HepG2 (cell line): Measurements from ENCODE around the gene TEX13B. TPM values are rescaled to one million over a fixed set of nuclear protein-coding genes. Genes with fewer than 3 reads are reported as not detected.
A peak's percentile ranks its signal among the peaks of the same experiment; 100 is the strongest.

Source experiments
- ATAC-seq: fragments of 200-7000 bp; cut with Tn5 transposase; 3 replicates; pipeline ENCODE4 v1.9.1; 2020; ENCODE audit warnings: mild to moderate bottlenecking, moderate library complexity
- BruUV-seq: library from RNA; stranded (reverse); fragments of 400-500 nt; replicated peaks from 2 replicates; lab custom pipeline; 2021; lab: Mats Ljungman, UMichigan
- CTCF ChIA-PET: fragments of 300-600 bp; formaldehyde crosslinking; extraction: SDS; loops from one replicate; lab custom pipeline; 2021; ENCODE audit warnings: low total read pairs, inconsistent platforms, low intra/inter-chr PET ratio; lab: Yijun Ruan, JAX
- POLR2A ChIA-PET: fragments of 350-600 bp; sonication (Branson Sonifier 250); formaldehyde crosslinking; loops from one replicate; lab custom pipeline; 2020; ENCODE audit warnings: antibody characterized with exemption, inconsistent platforms; lab: Yijun Ruan, JAX
- DNase-seq: peaks from one replicate; pipeline ENCODE4 v3.0.0-alpha.2; 2015; ENCODE audit warnings: low spot score
- FAIRE-seq: peaks from 3 replicates; lab custom pipeline; 2011; peaks lifted over from hg19 to GRCh38; lab: Jason Lieb, UNC
- H2AFZ ChIP-seq: one replicate; pipeline ENCODE4 v1.6.1; 2011; ENCODE audit warnings: low read length, inconsistent platforms
- H3K27ac ChIP-seq: fragments of 300-600 bp; 3 replicates; pipeline ENCODE4 v1.8.0; 2011; ENCODE audit warnings: mixed run types, mild to moderate bottlenecking, mixed read lengths, low read length, inconsistent platforms; ENCODE audit not compliant: insufficient read depth; ENCODE audit errors: extremely low read length
- H3K27me3 ChIP-seq, 2 experiments: fragments of 200-600 bp in 1 of 2; 2 replicates in 1 of 2; 3 replicates in 1 of 2; pipeline versions ENCODE4 v1.6.0 to v1.8.0; 2011; ENCODE audit warnings: low read length in 2 of 2, mild to moderate bottlenecking in 2 of 2, moderate library complexity in 2 of 2, inconsistent platforms in 1 of 2; ENCODE audit not compliant: insufficient read depth in 2 of 2, control insufficient read depth in 1 of 2
- H3K36me3 ChIP-seq, 2 experiments: fragments of 200-600 bp in 1 of 2; replicated peaks in 1 of 2; 2 replicates in 1 of 2; 3 replicates in 1 of 2; pipeline versions ENCODE4 v1.5.1 to v1.8.0; 2011; ENCODE audit warnings: low read length in 2 of 2, inconsistent platforms in 1 of 2; ENCODE audit not compliant: insufficient read depth in 2 of 2, control insufficient read depth in 1 of 2
- H3K4me1 ChIP-seq: 2 replicates; pipeline ENCODE4 v1.5.1; 2012; ENCODE audit warnings: low read length, inconsistent platforms; ENCODE audit not compliant: insufficient read depth
- H3K4me2 ChIP-seq: 2 replicates; pipeline ENCODE4 v1.6.0; 2011; ENCODE audit warnings: low read depth, low read length, inconsistent platforms
- H3K4me3 ChIP-seq, 3 experiments: fragments of 200-600 bp in 1 of 3; sonication (generic), shearing (Covaris generic) in 1 of 3; replicated peaks in 1 of 3; 2 replicates each; pipeline ENCODE4 v1.5.1; 2011 to 2016; ENCODE audit warnings: low read length in 3 of 3, inconsistent platforms in 2 of 3, low read depth in 2 of 3, mild to moderate bottlenecking in 2 of 3, control low read depth in 1 of 3, mixed read lengths in 1 of 3; ENCODE audit not compliant: insufficient read depth in 1 of 3
- H3K79me2 ChIP-seq: one replicate; pipeline ENCODE4 v1.6.1; 2011; ENCODE audit warnings: low read length, inconsistent platforms; ENCODE audit not compliant: insufficient read depth
- H3K9ac ChIP-seq: 2 replicates; pipeline ENCODE4 v1.6.0; 2011; ENCODE audit warnings: mild to moderate bottlenecking, low read depth, low read length, inconsistent platforms; ENCODE audit not compliant: insufficient read depth
- H3K9me3 ChIP-seq: 2 replicates; pipeline ENCODE4 v1.5.1; 2012; ENCODE audit warnings: mild to moderate bottlenecking, low read length
- H4K20me1 ChIP-seq: 2 replicates; pipeline ENCODE4 v1.6.0; 2011; ENCODE audit warnings: inconsistent platforms, mild to moderate bottlenecking, low read length, moderate library complexity; ENCODE audit not compliant: insufficient read depth
- CBX2 ChIP-seq, 2 experiments: fragments of 200-600 bp in 1 of 2; sonication (generic); formaldehyde crosslinking in 1 of 2; IDR thresholded peaks; 2 replicates each; pipeline versions ENCODE4 v1.7.0 to v1.8.1; 2018 to 2022; ENCODE audit warnings: low read depth in 2 of 2, low read length in 1 of 2, mild to moderate bottlenecking in 1 of 2, missing genetic modification reagents in 1 of 2
- CC2D1A ChIP-seq: sonication (generic); formaldehyde crosslinking; IDR thresholded peaks from 2 replicates; pipeline ENCODE4 v1.8.1; 2023; ENCODE audit warnings: mild to moderate bottlenecking, missing genetic modification reagents
- ESRRA ChIP-seq: sonication (generic); formaldehyde crosslinking; IDR thresholded peaks from 2 replicates; pipeline ENCODE4 v1.5.1; 2020; ENCODE audit warnings: mild to moderate bottlenecking, low read depth, missing genetic modification reagents
- SMC3 ChIP-seq: IDR thresholded peaks from 2 replicates; pipeline ENCODE4 v1.6.1; 2011; ENCODE audit warnings: low read length, improper control_type of control experiment
- SOX6 ChIP-seq, 2 experiments: fragments of 450-650 bp in 1 of 2; sonication (generic) in 1 of 2; formaldehyde crosslinking in 1 of 2; IDR thresholded peaks; 2 replicates each; pipeline versions ENCODE4 v1.4.0 to v1.6.1; 2017 to 2020; ENCODE audit warnings: antibody characterized with exemption in 1 of 2, mild to moderate bottlenecking in 1 of 2, missing genetic modification reagents in 1 of 2
- STAG1 ChIP-seq: sonication (generic); formaldehyde crosslinking; IDR thresholded peaks from 2 replicates; pipeline ENCODE4 v1.4.0; 2020; ENCODE audit warnings: missing genetic modification reagents
- SUZ12 ChIP-seq: fragments of 150-350 bp; IDR thresholded peaks from 2 replicates; pipeline ENCODE4 v1.6.1; 2014; ENCODE audit warnings: low read depth, low read length
- TCF7L2 ChIP-seq: IDR thresholded peaks from 2 replicates; pipeline ENCODE4 v1.6.1; 2011; ENCODE audit warnings: mild to moderate bottlenecking, low read depth, low read length, moderate library complexity
- ZNF234 ChIP-seq: sonication (generic); formaldehyde crosslinking; conservative IDR thresholded peaks from 2 replicates; pipeline ENCODE4 v1.5.1; 2020; ENCODE audit warnings: mild to moderate bottlenecking, missing genetic modification reagents
- ZNF615 ChIP-seq: sonication (generic); formaldehyde crosslinking; IDR thresholded peaks from 2 replicates; pipeline ENCODE4 v1.5.0; 2020; ENCODE audit warnings: mild to moderate bottlenecking, missing genetic modification reagents, borderline replicate concordance
- ZNF652 ChIP-seq: IDR thresholded peaks from 2 replicates; pipeline ENCODE4 v1.6.1; 2016; ENCODE audit warnings: low read depth, borderline replicate concordance
- ZNF781 ChIP-seq: sonication (generic); formaldehyde crosslinking; IDR thresholded peaks from 2 replicates; pipeline ENCODE4 v1.5.1; 2020; ENCODE audit warnings: borderline replicate concordance, mild to moderate bottlenecking, missing genetic modification reagents; ENCODE audit errors: not compliant biosample characterization
- WGBS: methylation state at CpG from one replicate; pipeline ENCODE4 v1.1.6; 2017; ENCODE audit warnings: low lambda C conversion rate; 5-methylcytosine and 5-hydroxymethylcytosine counted together
- in situ Hi-C: cut with HindIII; loops from 2 replicates; pipeline ENCODE4 v1.10.0; 2017; ENCODE audit warnings: low pct_unique_long_range_greater_than_20kb; ENCODE audit not compliant: extremely low pct_ligation_motif_present
- intact Hi-C: fragments of 100-400 bp; cut with micrococcal nuclease; formaldehyde crosslinking; loops from one replicate; pipeline ENCODE4 v1.10.0; 2022; ENCODE audit not compliant: unreplicated experiment
- polyA plus RNA-seq, 8 experiments: library from polyadenylated mRNA; depleted of rRNA in 3 of 8; stranded (reverse) in 7 of 8; unstranded in 1 of 8; fragments of >200 nt; fragmentation: Illumina TruSeq in 4 of 8; extraction: Trizol in 4 of 8; gene quantifications; 2 replicates each; pipeline versions ENCODE4 v1.2.1 to v1.2.3, GENCODE V29; 2011 to 2016; ENCODE audit warnings: low read depth in 4 of 8, missing spikeins in 1 of 8, mixed read lengths in 1 of 8; ENCODE audit not compliant: insufficient read depth in 1 of 8
- total RNA-seq, 5 experiments: library from RNA; depleted of rRNA; stranded (reverse); fragments of >200 nt; fragmentation: Illumina TruSeq; extraction: Trizol; gene quantifications; 2 replicates each; pipeline ENCODE4 v1.2.3, GENCODE V29; 2016; ENCODE audit warnings: low read depth in 1 of 5
- TF ChIP-seq, protein P1 (sequence below): sonication (generic); formaldehyde crosslinking; IDR thresholded peaks from 2 replicates; pipeline ENCODE4 v1.5.1; 2020; ENCODE audit warnings: mild to moderate bottlenecking, missing genetic modification reagents, borderline replicate concordance
- TF ChIP-seq, protein P2 (sequence below): sonication (generic); formaldehyde crosslinking; IDR thresholded peaks from 2 replicates; pipeline ENCODE4 v1.8.0; 2023; ENCODE audit warnings: mild to moderate bottlenecking, missing genetic modification reagents
- TF ChIP-seq, protein P3 (sequence below): sonication (generic); formaldehyde crosslinking; IDR thresholded peaks from 2 replicates; pipeline ENCODE4 v1.4.0; 2020; ENCODE audit warnings: missing genetic modification reagents, borderline replicate concordance
- TF ChIP-seq, protein P4 (sequence below): IDR thresholded peaks from 2 replicates; pipeline ENCODE4 v1.6.1; 2016

TEX13B gene
- total and polyA plus RNA-seq, 2 of the 13 experiments (the other 11 are each of a cell fraction or from before 2014, with no cell fraction given), result not detected

DNA sequence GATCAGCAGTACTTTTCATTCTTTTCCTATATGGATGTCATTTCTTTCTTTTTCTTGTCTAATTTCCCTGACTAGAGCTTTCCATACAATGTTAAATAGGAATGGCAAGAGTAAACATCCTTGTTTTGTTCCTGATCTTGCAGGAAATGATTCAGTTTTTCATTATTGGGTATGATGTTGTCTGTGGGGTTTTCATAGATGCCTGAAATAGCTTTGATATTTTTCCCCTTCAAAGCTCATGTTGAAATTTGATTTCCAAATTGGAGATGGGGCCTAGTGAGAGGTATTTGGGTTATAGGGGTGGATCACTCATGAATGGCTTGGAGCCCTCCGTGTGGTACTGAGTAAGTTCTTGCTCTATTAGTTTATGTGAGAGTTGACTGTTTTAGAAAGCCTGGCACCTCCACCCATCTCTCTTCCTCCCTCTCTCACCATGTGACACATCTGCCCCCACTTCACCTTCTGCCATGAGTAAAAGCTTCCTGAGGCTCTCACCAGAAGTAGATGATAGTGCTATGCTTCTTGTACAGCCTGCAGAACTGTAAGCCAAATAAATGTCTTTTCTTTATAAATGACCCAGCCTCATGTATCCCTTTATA, 40.4 kb upstream of the TEX13B start (continued):
- TF ChIP-seq CBX2 (IDR thresholded peaks at IDR 0.05; ENCODE audit: low read depth, low read length), result no peak
- no peak for TF ChIP-seq CBX2 (CRISPR knock-in tag; IDR thresholded peaks at IDR 0.05; ENCODE audit: low read depth)
- TF ChIP-seq, all 625 proteins: peak for 0

DNA sequence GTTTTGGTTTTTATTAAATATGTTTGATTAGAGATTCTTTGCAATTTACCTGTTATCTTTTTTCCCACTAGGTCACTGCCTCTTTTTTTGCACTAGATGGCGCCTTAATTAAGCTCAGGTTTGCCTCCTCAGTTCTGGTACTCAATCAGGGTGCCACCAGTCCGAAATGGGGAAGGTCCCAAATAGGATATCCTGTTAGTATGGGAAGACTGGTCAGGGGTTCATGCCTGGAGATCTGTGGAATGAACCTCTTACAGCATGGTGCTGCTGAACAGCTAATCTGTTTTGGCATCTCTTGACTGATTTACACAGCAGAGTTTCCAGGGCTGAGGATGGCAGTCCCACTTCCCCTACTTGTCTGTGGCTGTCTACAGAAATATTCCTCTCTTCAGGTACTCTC, 38.5 kb upstream of the TEX13B start:
- CTCF ChIA-PET, result interaction anchor here (2.1 kb wide), 1 partner anchor 52 kb away, joined by 25 read pairs; no protein-coding TSS in a partner anchor
- FAIRE-seq (peak; percentile 75), DNase-seq (no peak), ATAC-seq (no peak)
- in situ Hi-C loops, result loop anchor here (5.0 kb wide), 1 partner anchor 52 kb away; no protein-coding TSS in a partner anchor
- Histone ChIP-seq H3K27me3 (no peaks in the 10 kb centered on the region), H2AFZ (no peak overlapping the region), H3K9me3 (no peaks in the 10 kb centered on the region), H3K79me2 (no peaks in the 10 kb centered on the region), H3K4me2 (no peak overlapping the region), H3K4me1 (no peaks in the 10 kb centered on the region), H3K4me3 (no peak overlapping the region), H3K36me3 (no peaks in the 10 kb centered on the region), H4K20me1 (no peaks in the 10 kb centered on the region), H3K27ac (no peak overlapping the region), H3K9ac (no peak overlapping the region)
- no TSS peak for BruUV-seq
- WGBS, result 0% methylated on average over 2 of the region's 2 CpGs
- intact Hi-C loops, result loop anchor here (1.0 kb wide), 1 partner anchor 52 kb away; no protein-coding TSS in a partner anchor
- POLR2A ChIA-PET, result no interaction called here
- no peak for TF ChIP-seq ZNF615 (CRISPR knock-in tag)
- TF ChIP-seq SMC3, result peak; percentile 65; the same call in 1 of the 2 replicates
- TF ChIP-seq SUZ12, result no peak
- TF ChIP-seq ZNF234 (CRISPR knock-in tag), result no peak
- no peak for TF ChIP-seq CC2D1A
- TF ChIP-seq, protein P1, sequence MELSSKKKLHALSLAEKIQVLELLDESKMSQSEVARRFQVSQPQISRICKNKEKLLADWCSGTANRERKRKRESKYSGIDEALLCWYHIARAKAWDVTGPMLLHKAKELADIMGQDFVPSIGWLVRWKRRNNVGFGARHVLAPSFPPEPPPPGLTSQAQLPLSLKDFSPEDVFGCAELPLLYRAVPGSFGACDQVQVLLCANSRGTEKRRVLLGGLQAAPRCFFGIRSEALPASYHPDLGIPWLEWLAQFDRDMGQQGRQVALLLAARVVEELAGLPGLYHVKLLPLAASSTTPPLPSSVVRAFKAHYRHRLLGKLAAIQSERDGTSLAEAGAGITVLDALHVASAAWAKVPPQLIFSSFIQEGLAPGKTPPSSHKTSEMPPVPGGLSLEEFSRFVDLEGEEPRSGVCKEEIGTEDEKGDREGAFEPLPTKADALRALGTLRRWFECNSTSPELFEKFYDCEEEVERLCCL (CRISPR knock-in tag), result no peak
- no peak for TF ChIP-seq SOX6 (IDR thresholded peaks at IDR 0.05)
- no peak for TF ChIP-seq SOX6 (CRISPR knock-in tag; IDR thresholded peaks at IDR 0.05)
- TF ChIP-seq ESRRA (CRISPR knock-in tag), result no peak
- TF ChIP-seq ZNF652, result no peak
- TF ChIP-seq, protein P2, sequence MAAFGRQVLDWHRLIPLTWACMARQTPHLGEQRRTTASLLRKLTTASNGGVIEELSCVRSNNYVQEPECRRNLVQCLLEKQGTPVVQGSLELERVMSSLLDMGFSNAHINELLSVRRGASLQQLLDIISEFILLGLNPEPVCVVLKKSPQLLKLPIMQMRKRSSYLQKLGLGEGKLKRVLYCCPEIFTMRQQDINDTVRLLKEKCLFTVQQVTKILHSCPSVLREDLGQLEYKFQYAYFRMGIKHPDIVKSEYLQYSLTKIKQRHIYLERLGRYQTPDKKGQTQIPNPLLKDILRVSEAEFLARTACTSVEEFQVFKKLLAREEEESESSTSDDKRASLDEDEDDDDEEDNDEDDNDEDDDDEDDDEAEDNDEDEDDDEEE, result no peak
- TF ChIP-seq STAG1 (CRISPR knock-in tag), result peak; percentile 46
- TF ChIP-seq, protein P3, sequence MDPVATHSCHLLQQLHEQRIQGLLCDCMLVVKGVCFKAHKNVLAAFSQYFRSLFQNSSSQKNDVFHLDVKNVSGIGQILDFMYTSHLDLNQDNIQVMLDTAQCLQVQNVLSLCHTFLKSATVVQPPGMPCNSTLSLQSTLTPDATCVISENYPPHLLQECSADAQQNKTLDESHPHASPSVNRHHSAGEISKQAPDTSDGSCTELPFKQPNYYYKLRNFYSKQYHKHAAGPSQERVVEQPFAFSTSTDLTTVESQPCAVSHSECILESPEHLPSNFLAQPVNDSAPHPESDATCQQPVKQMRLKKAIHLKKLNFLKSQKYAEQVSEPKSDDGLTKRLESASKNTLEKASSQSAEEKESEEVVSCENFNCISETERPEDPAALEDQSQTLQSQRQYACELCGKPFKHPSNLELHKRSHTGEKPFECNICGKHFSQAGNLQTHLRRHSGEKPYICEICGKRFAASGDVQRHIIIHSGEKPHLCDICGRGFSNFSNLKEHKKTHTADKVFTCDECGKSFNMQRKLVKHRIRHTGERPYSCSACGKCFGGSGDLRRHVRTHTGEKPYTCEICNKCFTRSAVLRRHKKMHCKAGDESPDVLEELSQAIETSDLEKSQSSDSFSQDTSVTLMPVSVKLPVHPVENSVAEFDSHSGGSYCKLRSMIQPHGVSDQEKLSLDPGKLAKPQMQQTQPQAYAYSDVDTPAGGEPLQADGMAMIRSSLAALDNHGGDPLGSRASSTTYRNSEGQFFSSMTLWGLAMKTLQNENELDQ (CRISPR knock-in tag), result no peak
- TF ChIP-seq ZNF781 (CRISPR knock-in tag), result no peak
- TF ChIP-seq, protein P4, sequence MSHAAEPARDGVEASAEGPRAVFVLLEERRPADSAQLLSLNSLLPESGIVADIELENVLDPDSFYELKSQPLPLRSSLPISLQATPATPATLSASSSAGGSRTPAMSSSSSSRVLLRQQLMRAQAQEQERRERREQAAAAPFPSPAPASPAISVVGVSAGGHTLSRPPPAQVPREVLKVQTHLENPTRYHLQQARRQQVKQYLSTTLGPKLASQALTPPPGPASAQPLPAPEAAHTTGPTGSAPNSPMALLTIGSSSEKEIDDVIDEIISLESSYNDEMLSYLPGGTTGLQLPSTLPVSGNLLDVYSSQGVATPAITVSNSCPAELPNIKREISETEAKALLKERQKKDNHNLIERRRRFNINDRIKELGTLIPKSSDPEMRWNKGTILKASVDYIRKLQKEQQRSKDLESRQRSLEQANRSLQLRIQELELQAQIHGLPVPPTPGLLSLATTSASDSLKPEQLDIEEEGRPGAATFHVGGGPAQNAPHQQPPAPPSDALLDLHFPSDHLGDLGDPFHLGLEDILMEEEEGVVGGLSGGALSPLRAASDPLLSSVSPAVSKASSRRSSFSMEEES (CRISPR knock-in tag), result no peak
- no peak for TF ChIP-seq TCF7L2
